ENCODE results near the gene PNCK.

Gene PNCK

GRCh38 chrX:153650959-153651358 lies 22.7 kb downstream of the PNCK start:
- no peaks in the 10 kb centered on the region for H3F3A ChIP-seq (ENCODE audit: insufficient read depth, low read length)
- H3K9me2 ChIP-seq (replicated peaks; ENCODE audit: insufficient read depth, low read length) = no peaks in the 10 kb centered on the region
- no peak overlapping the region for H3K9ac ChIP-seq (ENCODE audit: low read length)
- H2AFZ ChIP-seq (ENCODE audit: low read length) = no peak overlapping the region
- no peak for TF ChIP-seq EZH2 (optimal IDR thresholded peaks at IDR 0.05; ENCODE audit: low read depth, low read length)
- TF ChIP-seq CTCF (IDR thresholded peaks at IDR 0.05; ENCODE audit: low read length) = no peak
- no peak for TF ChIP-seq EZH2phosphoT487 (IDR thresholded peaks at IDR 0.05; ENCODE audit: low read length)
- DNase-seq = no peak
- H4K20me1 ChIP-seq (ENCODE audit: insufficient read depth, low read length) = no peaks in the 10 kb centered on the region
- no peak overlapping the region for H3K4me2 ChIP-seq (ENCODE audit: low read depth, low read length)
- H3K36me3 ChIP-seq (replicated peaks; ENCODE audit: insufficient read depth, low read length) = no peaks in the 10 kb centered on the region
- no peak overlapping the region for H3K27ac ChIP-seq (ENCODE audit: low read length)
- H3K79me2 ChIP-seq (ENCODE audit: low read length) = no peaks in the 10 kb centered on the region
- no peaks in the 10 kb centered on the region for H3K9me3 ChIP-seq (replicated peaks; ENCODE audit: insufficient read depth, low read length)
- peaks cover 32% of the 10 kb centered on the region for H3K27me3 ChIP-seq (replicated peaks; ENCODE audit: insufficient read depth, low read length)
- H3K4me3 ChIP-seq (ENCODE audit: low read length) = no peak overlapping the region
- H3K4me1 ChIP-seq (ENCODE audit: low read length) = no peaks in the 10 kb centered on the region

- Histone ChIP-seq H2AFZ (ENCODE audit: low read length) (no peak overlapping the region), H3K4me3 (ENCODE audit: low read length) (no peak overlapping the region), H3K27me3 (replicated peaks; ENCODE audit: insufficient read depth, low read length) (peaks cover 40% of the 10 kb centered on the region), H3K4me2 (ENCODE audit: low read depth, low read length) (no peak overlapping the region), H3K9me3 (replicated peaks; ENCODE audit: insufficient read depth, low read length) (no peaks in the 10 kb centered on the region), H3K4me1 (ENCODE audit: low read length) (no peaks in the 10 kb centered on the region), H3K79me2 (ENCODE audit: low read length) (no peaks in the 10 kb centered on the region), H3K9ac (ENCODE audit: low read length) (no peak overlapping the region), H3K9me2 (replicated peaks; ENCODE audit: insufficient read depth, low read length) (no peaks in the 10 kb centered on the region), H3F3A (ENCODE audit: insufficient read depth, low read length) (no peaks in the 10 kb centered on the region), H3K27ac (ENCODE audit: low read length) (no peak overlapping the region), H3K36me3 (replicated peaks; ENCODE audit: insufficient read depth, low read length) (no peaks in the 10 kb centered on the region), H4K20me1 (ENCODE audit: insufficient read depth, low read length) (no peaks in the 10 kb centered on the region)
- TF ChIP-seq CTCF (IDR thresholded peaks at IDR 0.05; ENCODE audit: low read length) (no peak), EZH2 (optimal IDR thresholded peaks at IDR 0.05; ENCODE audit: low read depth, low read length) (no peak), EZH2phosphoT487 (IDR thresholded peaks at IDR 0.05; ENCODE audit: low read length) (no peak)
- DNase-seq = no peak
Measured at GRCh38 chrX:153649915-153650782, 23.5 kb downstream of the PNCK start.

- DNase-seq = peak; percentile 47
- peaks cover 47% of the 10 kb centered on the region for H3K27me3 ChIP-seq (replicated peaks; ENCODE audit: insufficient read depth, low read length)
Measured at GRCh38 chrX:153649178-153649914, 24.3 kb downstream of the PNCK start.

More at GRCh38 chrX:153649178-153649914, 24.3 kb downstream of the PNCK start:
- H3K79me2 ChIP-seq (ENCODE audit: low read length) = no peaks in the 10 kb centered on the region
- H2AFZ ChIP-seq (ENCODE audit: low read length) = no peak overlapping the region
- H3K27ac ChIP-seq (ENCODE audit: low read length) = no peak overlapping the region
- H3K9me2 ChIP-seq (replicated peaks; ENCODE audit: insufficient read depth, low read length) = no peaks in the 10 kb centered on the region
- H3K4me1 ChIP-seq (ENCODE audit: low read length) = no peaks in the 10 kb centered on the region
- no peaks in the 10 kb centered on the region for H3K36me3 ChIP-seq (replicated peaks; ENCODE audit: insufficient read depth, low read length)
- H4K20me1 ChIP-seq (ENCODE audit: insufficient read depth, low read length) = no peaks in the 10 kb centered on the region
- no peaks in the 10 kb centered on the region for H3K9me3 ChIP-seq (replicated peaks; ENCODE audit: insufficient read depth, low read length)
- no peak for TF ChIP-seq EZH2phosphoT487 (IDR thresholded peaks at IDR 0.05; ENCODE audit: low read length)
- peak; percentile 43 for TF ChIP-seq CTCF (IDR thresholded peaks at IDR 0.05; ENCODE audit: low read length)
- H3K4me2 ChIP-seq (ENCODE audit: low read depth, low read length) = no peak overlapping the region
- no peaks in the 10 kb centered on the region for H3F3A ChIP-seq (ENCODE audit: insufficient read depth, low read length)
- H3K9ac ChIP-seq (ENCODE audit: low read length) = no peak overlapping the region
- no peak overlapping the region for H3K4me3 ChIP-seq (ENCODE audit: low read length)
